NCI-H526 treated with DMSO at 0.1 percent for 48 hours (cell line): ENCODE measurements around the gene VTI1A.

Experiments
- DNase-seq: peaks from one replicate; lab custom pipeline; 2025; lab: John Stamatoyannopoulos, UW

VTI1A gene

DNA sequence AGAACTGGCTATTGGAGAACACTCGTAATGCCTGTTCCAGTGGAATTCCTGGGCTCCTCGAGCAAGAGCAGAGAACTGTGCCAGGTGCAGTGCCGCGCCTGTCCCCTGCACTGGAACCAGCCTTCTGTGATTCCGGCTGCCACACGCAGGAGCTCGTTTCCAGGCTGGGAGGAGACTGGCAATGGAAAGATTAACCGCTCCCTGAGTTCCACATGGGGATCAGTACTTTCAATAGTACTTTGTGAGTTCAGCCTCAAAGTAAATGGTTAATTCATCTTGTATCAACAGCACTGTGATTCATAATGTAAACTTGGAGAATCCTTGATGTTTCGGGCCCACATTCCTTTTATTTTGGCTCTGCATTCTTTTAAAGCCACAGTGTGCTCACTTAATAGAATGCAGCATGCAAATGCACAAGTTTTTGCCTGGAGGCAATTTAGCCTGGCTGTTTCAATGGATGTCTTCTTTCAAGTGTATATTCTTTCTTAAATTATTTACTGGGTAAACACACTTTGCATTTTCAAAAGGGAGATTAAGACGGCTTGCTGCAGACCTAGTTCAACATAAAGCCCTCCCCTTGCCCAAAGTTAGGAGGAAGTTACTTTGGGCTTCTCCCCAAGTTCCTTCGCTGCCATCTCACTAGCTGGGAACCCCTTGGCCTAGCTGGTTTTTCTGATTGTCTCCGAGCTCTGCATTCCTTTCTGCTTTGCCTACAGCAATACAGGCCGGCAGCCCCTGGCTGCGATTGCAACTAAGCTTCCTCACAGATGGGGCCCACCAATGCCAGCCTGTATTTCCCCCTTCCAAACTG is 364.9 kb downstream of the VTI1A start:
- DNase-seq: peak; percentile 61

DNA sequence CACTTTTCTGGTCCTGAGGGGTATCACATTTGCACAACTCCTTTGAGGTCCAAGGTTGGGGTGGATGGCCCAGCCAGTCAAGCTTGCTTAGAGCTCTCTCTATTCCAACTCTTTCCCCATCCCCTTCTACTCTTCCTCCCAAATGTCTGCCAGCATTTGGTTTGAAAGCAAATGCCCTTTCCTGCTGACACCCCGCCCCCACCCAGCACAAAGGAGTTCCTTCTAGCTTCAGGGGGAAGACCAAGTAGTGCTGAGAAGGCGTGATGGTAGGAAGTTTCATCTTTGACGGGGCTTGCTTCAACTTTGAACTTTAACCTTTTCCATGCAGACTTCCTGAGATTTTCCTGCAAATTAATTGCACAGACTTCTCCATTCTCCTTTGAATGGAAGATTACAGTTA is 365.6 kb downstream of the VTI1A start:
- DNase-seq: no peak

DNA sequence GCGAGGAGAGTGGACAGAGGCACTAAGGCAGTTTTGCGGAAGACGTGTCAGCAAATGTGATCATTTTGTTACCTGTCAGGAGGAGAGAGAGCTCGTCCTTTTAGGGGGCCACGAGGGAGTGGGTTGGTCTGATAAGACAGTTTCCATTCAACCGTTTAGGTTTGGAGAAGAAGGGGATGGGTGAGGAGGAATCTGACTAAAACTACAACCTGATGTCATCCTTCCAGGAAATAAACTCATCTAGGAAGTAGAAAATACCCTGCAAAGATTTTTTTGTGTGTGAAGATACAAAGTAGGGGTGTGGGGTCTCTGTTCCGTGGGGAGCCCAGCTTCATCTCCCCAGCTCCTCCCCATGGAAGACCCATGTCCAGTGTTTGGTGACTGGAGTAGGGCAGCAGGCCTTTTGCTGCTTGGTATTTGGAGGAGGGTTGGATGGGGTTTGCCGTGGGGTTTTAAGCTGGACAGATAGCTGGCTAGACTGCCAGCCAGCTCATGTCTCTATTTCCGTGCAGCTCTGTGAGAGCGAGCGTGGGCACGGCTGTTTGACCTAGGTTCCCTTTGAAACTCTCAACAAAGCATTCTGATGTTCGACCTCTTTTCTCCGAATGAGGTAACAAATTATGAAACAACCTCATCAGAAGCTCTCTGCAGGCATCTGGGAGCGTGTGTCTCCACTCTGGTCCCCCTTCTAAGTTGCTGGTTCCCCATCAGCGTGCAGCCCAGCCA is 367.0 kb downstream of the VTI1A start:
- DNase-seq: no peak

DNA sequence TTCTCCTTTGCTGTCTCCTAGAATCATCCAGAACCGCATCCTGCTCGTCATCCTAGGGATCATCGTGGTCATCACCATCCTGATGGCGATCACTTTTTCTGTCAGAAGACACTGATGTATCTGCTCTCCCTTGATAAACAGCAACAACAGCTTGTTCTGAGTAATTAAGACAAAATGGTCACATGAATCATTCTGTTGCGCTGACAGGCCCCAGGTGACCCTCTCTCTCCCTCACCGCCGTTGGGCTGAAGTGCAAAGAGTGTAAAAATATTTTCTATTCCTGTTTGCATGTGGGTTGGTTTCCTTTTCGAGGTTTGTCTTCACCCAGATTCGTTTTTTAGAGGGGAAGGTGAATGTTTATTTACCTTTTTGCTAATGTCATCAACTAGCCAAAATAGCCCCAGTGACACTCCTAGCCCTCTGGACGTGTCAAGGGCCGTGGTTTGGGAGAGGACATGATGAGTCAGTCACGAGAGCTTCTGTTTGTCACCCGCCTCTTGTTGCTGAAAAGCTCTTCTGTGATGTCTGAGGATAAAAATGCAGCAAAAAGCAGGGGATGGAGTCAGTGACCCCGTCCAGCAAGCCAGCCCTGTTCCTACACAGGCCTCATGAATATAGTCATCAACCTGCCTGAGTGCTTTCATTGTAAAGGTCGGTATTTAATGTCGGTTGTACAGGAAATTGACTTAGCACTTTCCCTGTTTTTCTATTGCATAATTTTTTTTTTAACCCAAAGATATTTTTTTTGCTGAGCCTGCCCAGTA is 368.4 kb downstream of the VTI1A start:
- no peak for DNase-seq

DNA sequence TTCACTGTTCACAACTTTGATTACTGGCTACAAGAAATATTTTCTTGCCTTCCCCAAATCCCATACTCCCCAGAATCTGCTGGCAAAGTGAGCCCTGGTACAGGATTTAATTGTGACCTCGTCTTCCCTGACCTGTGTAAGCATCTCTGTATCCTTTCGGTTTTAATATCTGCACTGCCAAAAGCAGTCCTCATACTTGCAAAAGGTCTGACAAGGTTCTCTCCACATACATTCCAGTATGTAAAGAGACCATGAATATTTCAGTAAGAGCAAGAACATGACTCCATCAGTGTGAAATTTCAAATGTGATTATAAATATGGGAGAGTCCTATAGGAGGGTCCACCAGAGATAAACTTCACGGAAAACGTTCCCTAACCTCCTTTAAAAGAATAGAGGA is 369.0 kb downstream of the VTI1A start:
- DNase-seq: no peak

DNA sequence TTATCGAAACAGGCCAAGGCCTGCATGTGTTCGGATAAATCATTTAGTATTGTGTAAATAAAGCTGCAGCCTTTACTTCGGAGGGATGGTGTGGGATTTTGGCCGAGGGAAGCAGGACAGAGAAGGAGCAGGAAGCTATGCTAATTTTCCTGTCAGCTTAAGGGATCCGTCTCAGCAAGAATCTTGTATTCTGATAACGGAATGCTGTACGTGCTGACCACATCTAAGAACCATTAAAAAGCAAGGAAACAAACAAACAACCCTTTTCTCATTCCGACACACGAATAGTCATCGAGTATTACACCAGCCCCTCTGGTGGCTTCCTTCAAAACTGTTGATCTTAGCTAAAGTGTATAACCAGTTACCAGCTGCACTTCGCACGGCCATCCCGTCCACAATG is 369.9 kb downstream of the VTI1A start:
- no peak for DNase-seq

DNA sequence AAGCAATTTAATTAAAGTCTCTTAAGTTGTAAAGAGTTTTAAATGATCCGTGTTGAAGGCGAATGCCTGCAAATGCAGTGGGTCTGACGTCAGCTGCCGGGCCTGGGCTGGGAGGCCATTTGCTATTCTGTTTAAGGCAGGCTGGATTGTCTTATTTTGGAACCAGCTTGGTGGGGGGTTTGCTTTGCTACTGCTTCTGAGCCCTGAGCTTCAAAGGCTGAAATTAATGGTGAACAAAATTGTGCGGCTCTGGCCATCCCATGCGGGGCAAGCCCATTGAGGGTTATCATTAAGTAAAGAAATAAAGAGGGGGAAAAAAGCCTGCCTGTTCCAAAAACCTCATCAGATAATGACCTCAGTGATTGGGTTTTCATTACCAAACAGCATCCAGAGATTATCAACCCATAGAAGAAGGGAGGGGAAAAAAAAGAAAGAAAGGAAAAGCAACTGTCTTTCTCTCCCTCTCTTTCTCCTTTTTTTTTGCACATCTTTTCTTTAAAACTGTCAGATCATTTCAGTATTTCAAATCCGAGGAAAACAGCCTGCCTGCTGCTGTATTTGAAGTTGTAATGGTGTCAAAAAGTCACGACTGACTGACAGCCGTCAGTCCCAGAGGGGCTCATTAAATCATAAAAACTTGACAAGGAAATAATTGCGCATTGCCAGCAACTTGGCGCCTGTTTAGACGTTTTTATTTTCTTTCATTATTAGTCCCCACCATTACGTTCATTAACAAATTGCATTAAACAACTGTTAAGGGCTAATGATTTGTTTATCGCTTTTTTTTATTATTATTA is 371.2 kb downstream of the VTI1A start:
- DNase-seq: no peak

DNA sequence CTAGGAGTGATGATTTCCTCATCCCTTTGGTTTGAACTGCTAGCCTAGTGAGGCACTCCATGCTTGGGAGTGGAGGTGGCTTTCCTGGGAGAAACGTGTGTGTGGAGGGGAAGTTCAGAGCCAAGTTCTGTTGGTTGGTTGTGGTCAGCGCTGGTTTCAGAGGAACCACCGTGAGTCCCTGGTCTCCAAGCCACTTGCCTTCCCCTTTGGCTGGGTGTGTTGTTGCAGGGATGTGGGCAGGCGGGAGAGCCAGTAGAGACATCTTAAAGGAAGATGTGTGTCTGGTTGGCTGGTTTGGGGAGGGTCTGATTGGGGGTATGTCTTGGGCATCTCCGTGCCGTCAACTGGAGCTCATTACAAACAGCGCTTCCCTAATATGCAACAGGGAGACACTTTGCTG is 372.2 kb downstream of the VTI1A start:
- DNase-seq: no peak

DNA sequence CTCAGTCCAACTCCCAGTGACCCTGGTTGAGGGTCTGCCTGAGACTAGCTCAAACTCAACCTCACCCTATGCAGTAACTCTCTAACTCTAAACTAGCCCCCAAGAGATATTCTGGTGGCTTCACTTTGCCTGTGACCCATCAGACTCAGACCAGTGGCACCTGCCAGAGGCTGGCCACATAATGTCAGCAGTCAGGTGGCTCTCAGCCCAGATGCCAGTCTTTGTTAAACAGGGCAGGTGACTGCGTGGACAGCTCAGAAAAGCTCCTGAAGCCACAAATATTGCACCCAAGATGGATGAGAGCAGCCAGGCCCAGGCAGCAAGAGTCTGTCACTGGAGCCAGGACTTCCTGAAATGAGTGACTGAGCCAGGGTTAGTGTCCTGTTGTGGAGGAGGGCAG is 373.3 kb downstream of the VTI1A start:
- DNase-seq: no peak

DNA sequence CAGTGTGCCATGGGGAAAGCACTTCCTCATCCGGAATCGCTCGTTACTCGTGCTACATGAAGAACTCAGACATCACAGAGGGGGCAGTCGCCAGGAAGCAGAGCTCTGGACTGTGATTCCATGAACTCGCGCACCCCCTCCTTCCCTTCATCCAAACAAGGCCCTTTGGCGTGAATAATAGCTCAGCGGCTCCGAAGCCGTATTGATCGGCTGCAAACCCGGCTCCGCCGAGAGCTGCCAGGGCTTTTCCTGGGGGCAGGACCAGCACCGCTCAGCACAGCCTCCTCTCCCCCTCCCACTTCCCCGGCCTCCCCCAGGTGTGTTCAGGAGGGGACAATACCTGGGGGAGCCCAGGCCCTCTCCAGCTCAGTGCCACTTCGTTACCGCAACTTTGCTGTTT is 374.0 kb downstream of the VTI1A start:
- no peak for DNase-seq

DNA sequence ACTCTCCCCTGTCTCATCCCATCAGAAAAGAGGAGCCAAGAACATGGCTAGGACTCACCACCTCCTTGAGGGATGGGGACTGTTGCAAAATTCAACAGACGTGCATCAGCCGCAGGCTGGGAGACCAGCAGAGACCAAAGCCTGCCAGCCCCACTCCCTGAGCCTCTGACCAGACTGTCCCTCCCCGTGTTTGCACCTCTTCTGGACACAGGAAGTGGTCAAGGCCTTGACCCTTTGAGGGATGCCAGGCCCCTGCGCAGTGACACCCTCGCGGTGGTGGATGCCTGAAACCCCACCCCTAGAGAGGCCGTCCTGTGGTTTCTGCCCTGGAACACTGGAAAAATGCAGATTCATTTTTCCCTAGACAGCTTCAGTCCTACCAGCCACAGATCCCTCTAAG is 374.6 kb downstream of the VTI1A start:
- no peak for DNase-seq

DNA sequence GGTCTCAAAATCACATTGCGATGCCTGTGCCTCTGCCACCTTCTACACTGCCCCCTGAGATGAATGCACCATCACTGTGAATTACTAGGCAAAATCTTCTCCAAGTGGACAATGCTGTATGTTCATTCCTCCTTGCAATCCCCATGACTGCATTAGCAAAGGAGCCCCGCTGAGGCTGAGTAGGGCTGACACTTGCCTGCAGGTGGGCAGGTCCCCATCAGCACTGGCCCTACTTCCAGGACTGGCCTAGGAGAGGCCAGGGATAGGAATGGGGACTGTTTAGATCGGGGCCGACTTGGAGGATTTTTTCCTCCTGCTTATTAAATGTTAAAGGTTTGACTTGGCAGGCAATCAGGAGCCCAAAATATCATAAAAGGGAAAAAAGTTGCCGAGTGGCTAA is 376.0 kb downstream of the VTI1A start:
- DNase-seq: no peak

DNA sequence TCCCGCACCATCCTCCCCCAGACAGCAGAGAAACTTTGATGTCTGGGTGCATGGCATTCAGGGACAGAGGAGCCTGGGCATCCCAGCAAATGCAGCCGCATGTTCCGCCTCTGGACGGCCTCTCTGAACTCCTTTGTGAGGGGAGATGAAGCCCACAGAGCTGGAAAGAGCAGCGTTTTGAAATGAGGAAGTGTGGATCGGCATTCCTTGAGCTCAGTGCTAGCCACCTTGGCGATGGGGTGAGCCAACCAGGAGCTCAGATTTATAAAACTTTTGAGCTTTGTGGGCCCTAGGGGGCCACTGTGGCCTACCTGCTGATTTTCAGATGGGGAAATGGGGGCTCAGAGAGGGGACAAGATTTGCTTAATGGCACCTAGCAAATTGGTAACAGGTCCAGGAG is 376.6 kb downstream of the VTI1A start:
- no peak for DNase-seq

DNA sequence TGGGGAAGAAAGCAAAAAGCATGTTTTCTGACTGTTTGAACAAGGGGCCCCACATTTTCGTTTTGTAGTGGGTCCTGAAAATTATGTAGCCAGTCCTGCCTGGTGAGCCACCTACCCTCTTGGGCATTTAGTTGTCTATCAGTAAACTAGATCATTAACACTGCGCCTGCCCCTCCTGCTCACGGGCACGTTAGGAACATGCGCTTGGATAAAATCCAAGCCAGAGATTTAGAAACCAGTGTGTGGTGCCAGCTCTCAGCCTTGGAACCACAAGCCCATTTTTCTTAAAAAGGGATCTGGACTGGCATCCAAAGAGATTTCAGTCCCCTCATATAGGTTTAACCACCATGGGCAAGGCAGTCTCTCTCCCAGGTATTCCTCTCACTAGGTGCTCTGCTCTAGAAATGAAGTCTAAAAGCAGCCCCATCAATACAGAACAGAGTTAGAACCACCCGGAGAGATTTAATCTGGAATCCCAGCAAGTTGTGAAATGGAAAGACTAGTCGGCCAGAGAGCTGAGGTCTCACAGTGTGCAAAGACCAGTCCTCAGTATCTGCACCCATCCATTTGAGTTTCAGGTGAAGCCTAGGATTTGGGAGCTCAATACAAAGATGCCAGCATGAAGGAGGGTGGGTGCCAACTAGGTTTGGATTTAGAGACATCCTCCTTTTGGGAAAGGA is 379.1 kb downstream of the VTI1A start:
- no peak for DNase-seq

DNA sequence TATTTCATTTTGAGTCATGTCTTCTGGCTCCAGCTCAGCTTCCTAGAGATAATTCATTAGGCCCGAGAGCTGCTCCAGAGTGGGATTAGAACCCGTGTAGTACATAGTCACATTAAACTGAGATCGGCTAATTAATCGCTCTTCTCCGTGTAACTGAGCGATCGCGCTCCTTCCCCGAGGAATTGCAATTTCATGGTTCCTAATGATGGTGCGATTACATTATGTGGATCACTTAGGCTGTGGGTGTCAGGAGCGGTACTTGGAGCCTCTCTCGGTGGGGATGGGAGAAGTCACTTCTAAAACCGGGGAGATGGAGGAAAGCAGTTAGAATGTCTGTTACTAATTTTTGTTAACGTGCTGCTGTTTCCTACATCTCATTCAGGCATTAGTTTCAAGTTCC is 380.1 kb downstream of the VTI1A start:
- no peak for DNase-seq

DNA sequence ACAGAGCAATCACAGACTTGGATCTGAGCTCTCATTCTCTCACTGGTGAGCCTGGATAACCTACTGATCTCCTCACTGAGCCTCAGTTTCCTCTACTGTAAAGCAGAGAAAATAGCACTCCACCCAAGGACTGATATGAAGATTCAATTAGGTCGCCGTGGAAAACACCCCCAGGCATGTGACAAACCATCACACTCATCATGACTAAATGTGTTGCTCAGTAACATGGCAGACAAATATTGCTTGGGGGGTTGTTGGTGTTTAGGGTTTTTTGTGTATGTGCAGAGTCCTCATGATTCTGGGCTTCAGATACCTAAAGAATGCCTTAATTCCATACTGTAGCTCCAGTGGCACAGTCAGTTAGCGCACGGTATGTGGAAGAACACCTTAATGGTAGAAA is 380.9 kb downstream of the VTI1A start:
- no peak for DNase-seq

DNA sequence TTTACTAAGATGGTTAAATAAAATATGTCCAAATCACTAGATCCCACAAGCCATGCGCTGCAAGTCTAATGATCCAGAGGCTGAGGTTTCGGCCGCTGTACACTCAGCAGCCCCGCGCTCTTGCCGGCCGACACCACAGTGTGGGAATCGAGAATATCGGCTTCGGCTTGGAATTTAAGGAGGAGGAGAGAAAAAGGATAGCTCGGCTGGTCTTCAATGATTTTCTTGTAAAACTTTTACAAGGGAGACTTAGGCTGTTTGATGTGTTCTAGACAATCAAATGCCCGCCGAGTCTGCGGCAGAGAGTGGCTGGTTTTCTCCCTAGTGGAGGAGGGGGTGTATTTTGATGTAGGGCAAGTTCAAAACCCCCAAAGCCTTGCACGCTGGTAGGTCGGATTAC is 384.8 kb downstream of the VTI1A start:
- no peak for DNase-seq

DNA sequence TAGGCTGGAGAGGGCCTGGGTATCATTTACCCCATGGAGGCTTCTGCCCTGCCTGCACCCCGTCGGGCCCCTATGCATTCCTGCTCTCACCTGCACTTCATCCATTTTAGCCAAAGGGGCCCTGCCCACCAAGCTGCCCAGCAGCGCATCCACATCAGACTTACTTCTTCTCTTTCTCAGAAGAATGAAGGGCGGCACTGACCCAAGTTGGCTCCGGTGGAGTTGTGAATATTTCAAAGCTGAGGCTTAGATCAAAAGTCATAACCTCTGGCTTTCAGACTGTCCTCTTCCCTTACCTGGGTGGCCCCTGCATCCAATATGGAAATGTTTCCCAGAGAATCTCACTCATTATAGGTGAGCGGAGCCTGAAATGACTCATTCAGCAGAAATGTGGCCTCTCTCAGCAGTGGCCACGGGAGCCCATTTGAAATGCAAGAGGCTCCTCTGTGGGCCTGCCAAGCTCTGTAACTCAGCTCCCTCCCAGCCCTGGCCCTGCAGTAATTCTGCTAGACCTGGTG is 385.4 kb downstream of the VTI1A start:
- no peak for DNase-seq

DNA sequence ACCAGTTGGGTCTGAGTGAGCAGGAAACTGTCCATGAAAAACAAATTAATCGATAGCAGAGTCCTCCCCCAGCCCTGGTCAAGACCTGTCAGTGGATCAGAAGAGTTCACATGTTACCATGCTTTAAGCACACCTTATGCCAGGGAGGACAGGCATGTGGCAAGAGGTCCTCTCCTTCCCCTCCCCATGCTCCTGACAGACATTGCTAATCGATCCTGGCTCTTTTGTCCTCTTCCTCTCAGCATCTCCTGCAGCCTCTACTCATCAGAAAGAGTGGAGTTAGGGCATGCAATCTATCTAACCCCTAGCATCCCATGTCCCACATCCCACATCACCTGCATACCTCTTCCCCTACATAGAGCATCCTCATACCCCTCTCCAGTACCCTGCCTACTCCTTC is 385.9 kb downstream of the VTI1A start:
- DNase-seq: no peak

DNA sequence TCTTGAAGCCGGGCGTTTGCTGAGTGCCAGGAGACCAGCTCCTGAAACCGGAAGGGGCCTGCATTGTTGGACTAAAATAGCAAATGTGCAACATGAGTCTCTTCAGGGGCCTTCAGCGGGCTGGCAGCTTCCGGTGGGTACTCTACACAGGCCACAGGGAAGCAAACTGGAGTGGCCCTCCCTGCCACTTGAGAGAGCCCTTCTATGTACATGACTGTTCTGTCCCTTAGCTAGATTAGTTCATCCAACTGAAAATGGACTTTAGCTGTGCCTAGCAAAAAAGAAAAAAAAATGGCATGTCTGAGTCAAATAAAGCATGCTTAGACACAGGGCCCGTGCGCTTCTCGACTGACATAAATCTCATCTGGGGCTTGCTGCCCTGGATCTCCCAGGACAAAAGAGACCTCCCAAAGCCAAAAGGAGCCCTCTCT is 387.8 kb downstream of the VTI1A start:
- DNase-seq: no peak

DNA sequence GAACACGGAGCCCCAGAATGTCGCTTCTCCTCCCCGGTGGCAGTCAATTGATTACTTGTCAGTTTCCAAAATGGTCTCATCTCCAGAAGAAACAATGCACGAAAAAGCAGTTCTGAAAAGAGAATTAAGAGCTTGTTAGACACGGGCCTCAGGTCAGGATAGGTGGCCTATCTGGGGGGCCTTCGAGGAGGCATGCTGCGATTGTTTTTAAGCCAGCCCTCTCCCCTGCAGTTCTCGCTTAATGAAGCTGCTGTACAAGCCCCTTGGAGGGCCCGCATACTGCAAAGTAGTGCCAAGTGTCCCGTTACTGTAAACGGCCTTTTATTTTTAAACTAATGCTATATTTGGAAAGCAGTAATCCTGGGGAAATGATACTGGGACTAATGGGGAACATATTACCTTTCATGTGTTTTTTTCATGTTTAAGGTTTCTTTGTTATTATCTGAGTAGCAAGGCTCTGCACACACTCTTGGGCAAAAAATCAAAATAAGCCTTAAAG is 388.3 kb downstream of the VTI1A start:
- DNase-seq: no peak
